Measurements from ENCODE around the gene ADAM19. TPM values are rescaled to one million over a fixed set of nuclear protein-coding genes. Genes with fewer than 3 reads are reported as not detected.

The ADAM19 gene
- polyA plus RNA-seq, 1 donor from 2014 or later = 9.9 TPM

GRCh38 chr5:157597277-157597676 lies 21.7 kb upstream of the ADAM19 start:
- Histone ChIP-seq H3K9me2 (ENCODE audit: insufficient read depth, low read length) (no peaks in the 10 kb centered on the region), H3K36me3 (ENCODE audit: insufficient read depth, low read length) (no peaks in the 10 kb centered on the region), H3F3A (ENCODE audit: insufficient read depth, low read length, poor library complexity, severe bottlenecking) (no peaks in the 10 kb centered on the region), H4K20me1 (ENCODE audit: insufficient read depth) (no peaks in the 10 kb centered on the region), H3K27me3 (ENCODE audit: insufficient read depth, low read depth, low read length) (no peaks in the 10 kb centered on the region), H3K27ac (ENCODE audit: low read length) (no peak overlapping the region), H3K79me2 (replicated peaks; ENCODE audit: insufficient read depth, low read length) (no peaks in the 10 kb centered on the region), H3K9ac (ENCODE audit: low read length) (no peak overlapping the region), H3K9me3 (ENCODE audit: low read length) (no peaks in the 10 kb centered on the region), H3K4me2 (ENCODE audit: low read length) (no peak overlapping the region), H3K4me3 (ENCODE audit: low read length) (no peak overlapping the region), H2AFZ (ENCODE audit: low read depth, low read length) (no peak overlapping the region)
- TF ChIP-seq RAD21 (conservative IDR thresholded peaks at IDR 0.05) = no peak
- TF ChIP-seq MXI1 (conservative IDR thresholded peaks at IDR 0.05; ENCODE audit: poor library complexity, severe bottlenecking) = no peak
- no peak for TF ChIP-seq POLR2AphosphoS5 (IDR thresholded peaks at IDR 0.05)
- no peak for TF ChIP-seq EP300 (conservative IDR thresholded peaks at IDR 0.05; ENCODE audit: poor library complexity, severe bottlenecking)
- TF ChIP-seq TAF1 (IDR thresholded peaks at IDR 0.05; ENCODE audit: low read depth) = no peak
- TF ChIP-seq REST (IDR thresholded peaks at IDR 0.05; ENCODE audit: borderline replicate concordance) = no peak

- Histone ChIP-seq H3K27ac (ENCODE audit: low read length) (no peak overlapping the region), H3K9me3 (ENCODE audit: low read length) (no peaks in the 10 kb centered on the region), H3K9me2 (ENCODE audit: insufficient read depth, low read length) (no peaks in the 10 kb centered on the region), H4K20me1 (ENCODE audit: insufficient read depth) (no peaks in the 10 kb centered on the region), H3K36me3 (ENCODE audit: insufficient read depth, low read length) (no peaks in the 10 kb centered on the region), H3K79me2 (replicated peaks; ENCODE audit: insufficient read depth, low read length) (no peaks in the 10 kb centered on the region), H3K4me3 (ENCODE audit: low read length) (no peak overlapping the region), H3K27me3 (ENCODE audit: insufficient read depth, low read depth, low read length) (no peaks in the 10 kb centered on the region), H3K4me2 (ENCODE audit: low read length) (no peak overlapping the region), H2AFZ (ENCODE audit: low read depth, low read length) (no peak overlapping the region), H3K9ac (ENCODE audit: low read length) (no peak overlapping the region), H3F3A (ENCODE audit: insufficient read depth, low read length, poor library complexity, severe bottlenecking) (no peaks in the 10 kb centered on the region)
- no peak for TF ChIP-seq TAF1 (IDR thresholded peaks at IDR 0.05; ENCODE audit: low read depth)
- no peak for TF ChIP-seq POLR2AphosphoS5 (IDR thresholded peaks at IDR 0.05)
- TF ChIP-seq SMC3 (conservative IDR thresholded peaks at IDR 0.05; ENCODE audit: poor library complexity) = no peak
- TF ChIP-seq EZH2 (IDR thresholded peaks at IDR 0.05; ENCODE audit: borderline replicate concordance, insufficient read depth, low read length, poor library complexity, severe bottlenecking) = no peak
- TF ChIP-seq CTCF (IDR thresholded peaks at IDR 0.05; ENCODE audit: poor library complexity, severe bottlenecking) = no peak
- no peak for TF ChIP-seq MXI1 (conservative IDR thresholded peaks at IDR 0.05; ENCODE audit: poor library complexity, severe bottlenecking)
- no peak for TF ChIP-seq EP300 (conservative IDR thresholded peaks at IDR 0.05; ENCODE audit: poor library complexity, severe bottlenecking)
- no peak for TF ChIP-seq RAD21 (conservative IDR thresholded peaks at IDR 0.05)
- no peak for TF ChIP-seq REST (IDR thresholded peaks at IDR 0.05; ENCODE audit: borderline replicate concordance)
Measured at GRCh38 chr5:157596487-157596886, 20.9 kb upstream of the ADAM19 start.
